GM23338 (cell line): ENCODE data around the gene FRAS1. TPM values are rescaled to one million over a fixed set of nuclear protein-coding genes. Genes with fewer than 3 reads are reported as not detected.
A peak's percentile ranks its signal among the peaks of the same experiment; 100 is the strongest.

Source experiments
- ATAC-seq: fragments of 200-7000 bp; cut with Tn5 transposase; 3 replicates; pipeline ENCODE4 v1.9.1; 2020
- DNase-seq: peaks from one replicate; pipeline ENCODE4 v3.0.0-alpha.2; 2015; ENCODE audit warnings: low spot score
- H2AFZ ChIP-seq: fragments of 200-600 bp; sonication (generic); 2 replicates; pipeline ENCODE4 v1.8.0; 2016; ENCODE audit warnings: antibody characterized with exemption, mild to moderate bottlenecking, moderate library complexity
- H3F3A ChIP-seq: fragments of 200-600 bp; sonication (generic); replicated peaks from 2 replicates; pipeline ENCODE4 v1.8.0; 2017; ENCODE audit warnings: antibody characterized with exemption, mixed run types, low read depth
- H3K27ac ChIP-seq: fragments of 200-600 bp; sonication (generic); 2 replicates; pipeline ENCODE4 v1.6.1; 2016; ENCODE audit warnings: low read depth
- H3K27me3 ChIP-seq: fragments of 200-600 bp; sonication (generic); 2 replicates; pipeline ENCODE4 v1.8.0; 2016; ENCODE audit warnings: mild to moderate bottlenecking, mixed run types, moderate library complexity; ENCODE audit not compliant: insufficient read depth
- H3K36me3 ChIP-seq: fragments of 200-600 bp; sonication (generic); 2 replicates; pipeline ENCODE4 v1.8.0; 2016; ENCODE audit warnings: mild to moderate bottlenecking; ENCODE audit not compliant: insufficient read depth
- H3K4me1 ChIP-seq: fragments of 200-600 bp; sonication (generic); 2 replicates; pipeline ENCODE4 v1.8.0; 2016; ENCODE audit warnings: mild to moderate bottlenecking, moderate library complexity; ENCODE audit not compliant: insufficient read depth
- H3K4me2 ChIP-seq: fragments of 200-600 bp; sonication (generic); 2 replicates; pipeline ENCODE4 v1.7.1; 2017; ENCODE audit warnings: mixed run types
- H3K4me3 ChIP-seq: fragments of 200-600 bp; sonication (generic); 2 replicates; pipeline ENCODE4 v1.6.1; 2016; ENCODE audit warnings: mixed run types
- H3K79me2 ChIP-seq: fragments of 200-600 bp; sonication (generic); replicated peaks from 2 replicates; pipeline ENCODE4 v1.8.0; 2017; ENCODE audit warnings: mild to moderate bottlenecking; ENCODE audit not compliant: insufficient read depth
- H3K9me2 ChIP-seq: fragments of 200-600 bp; sonication (generic); 2 replicates; pipeline ENCODE4 v1.8.0; 2017; ENCODE audit not compliant: insufficient read depth
- H4K20me1 ChIP-seq: fragments of 200-600 bp; sonication (generic); replicated peaks from 2 replicates; pipeline ENCODE4 v1.8.0; 2017; ENCODE audit warnings: mild to moderate bottlenecking; ENCODE audit not compliant: insufficient read depth
- H3K27ac Mint-ChIP-seq: 2 replicates; pipeline ENCODE4 v1.8.0; 2020; ENCODE audit warnings: inconsistent platforms, mild to moderate bottlenecking, moderate library complexity, mixed read lengths
- H3K27me3 Mint-ChIP-seq: 3 replicates; pipeline ENCODE4 v1.8.0; 2022; ENCODE audit warnings: low read depth, mild to moderate bottlenecking, moderate library complexity, mixed read lengths, inconsistent platforms; ENCODE audit not compliant: insufficient read depth, poor library complexity
- H3K36me3 Mint-ChIP-seq: 3 replicates; pipeline ENCODE4 v1.8.0; 2021; ENCODE audit warnings: low read depth, mild to moderate bottlenecking, inconsistent platforms, moderate library complexity, mixed read lengths
- H3K4me1 Mint-ChIP-seq: 3 replicates; pipeline ENCODE4 v1.8.0; 2020; ENCODE audit warnings: mild to moderate bottlenecking, inconsistent platforms, mixed read lengths
- H3K4me3 Mint-ChIP-seq: 3 replicates; pipeline ENCODE4 v1.8.0; 2021; ENCODE audit warnings: moderate library complexity, mild to moderate bottlenecking, inconsistent platforms, mixed read lengths
- H3K9me3 Mint-ChIP-seq: 3 replicates; pipeline ENCODE4 v1.8.0; 2020; ENCODE audit warnings: moderate library complexity, mild to moderate bottlenecking, inconsistent platforms, mixed read lengths
- CREB1 ChIP-seq: fragments of 250-450 bp; sonication (Bioruptor Pico); IDR thresholded peaks from 2 replicates; pipeline ENCODE4 v1.5.0; 2020; ENCODE audit warnings: low read depth, mild to moderate bottlenecking, moderate library complexity
- EZH2 ChIP-seq: fragments of 200-600 bp; sonication (generic); IDR thresholded peaks from one replicate; pipeline ENCODE4 v1.8.0; 2017; ENCODE audit warnings: antibody characterized with exemption, mild to moderate bottlenecking, low read depth; ENCODE audit not compliant: unreplicated experiment
- EZH2phosphoT487 ChIP-seq: fragments of 200-600 bp; sonication (generic); IDR thresholded peaks from one replicate; pipeline ENCODE4 v1.8.1; 2018; ENCODE audit warnings: antibody characterized with exemption; ENCODE audit not compliant: unreplicated experiment
- JUNB ChIP-seq: IDR thresholded peaks from one replicate; pipeline ENCODE4 v1.6.1; 2016; ENCODE audit warnings: antibody characterized with exemption; ENCODE audit not compliant: unreplicated experiment
- NANOG ChIP-seq: IDR thresholded peaks from 2 replicates; pipeline ENCODE4 v1.6.1; 2016; ENCODE audit warnings: antibody characterized with exemption, borderline replicate concordance
- POLR2AphosphoS5 ChIP-seq: IDR thresholded peaks from 2 replicates; pipeline ENCODE4 v1.6.1; 2016; ENCODE audit warnings: antibody characterized with exemption, low read depth
- STAT1 ChIP-seq: IDR thresholded peaks from one replicate; pipeline ENCODE4 v1.6.1; 2016; ENCODE audit warnings: antibody characterized with exemption; ENCODE audit not compliant: unreplicated experiment
- ZNF114 ChIP-seq: fragments of 250-450 bp; sonication (Bioruptor Pico); IDR thresholded peaks from 2 replicates; pipeline ENCODE4 v1.5.0; 2020; ENCODE audit warnings: mild to moderate bottlenecking, moderate library complexity
- ZNF331 ChIP-seq: fragments of 250-450 bp; sonication (Bioruptor Pico); IDR thresholded peaks from 2 replicates; pipeline ENCODE4 v1.5.0; 2020; ENCODE audit warnings: low read depth, mild to moderate bottlenecking, moderate library complexity
- polyA plus RNA-seq: library from polyadenylated mRNA; unstranded; fragments of >200 nt; fragmentation: Nextera tagmentation; extraction: Ambion mirVana; gene quantifications from 2 replicates; pipeline ENCODE4 v1.2.1, GENCODE V29; 2016
- total RNA-seq: library from RNA; depleted of rRNA; stranded (reverse); fragments of >200 nt; shearing (Covaris generic); gene quantifications from 2 replicates; pipeline ENCODE4 v1.2.3, GENCODE V29; 2014
- TF ChIP-seq, protein P1 (sequence below): fragments of 250-450 bp; sonication (Bioruptor Pico); IDR thresholded peaks from 2 replicates; pipeline ENCODE4 v1.5.0; 2020; ENCODE audit warnings: mild to moderate bottlenecking, moderate library complexity
- TF ChIP-seq, protein P2 (sequence below): IDR thresholded peaks from one replicate; pipeline ENCODE4 v1.6.1; 2018; ENCODE audit warnings: antibody characterized with exemption; ENCODE audit not compliant: unreplicated experiment
- TF ChIP-seq, protein P3 (sequence below): IDR thresholded peaks from 2 replicates; pipeline ENCODE4 v1.6.1; 2016; ENCODE audit warnings: antibody characterized with exemption
- TF ChIP-seq, protein P4 (sequence below), 2 experiments: fragments of 200-600 bp in 1 of 2; sonication (generic) in 1 of 2; conservative IDR thresholded peaks; 2 replicates each; pipeline versions ENCODE4 v1.5.1 to v1.6.1; 2016 to 2017; ENCODE audit warnings: antibody characterized with exemption in 2 of 2, low read depth in 2 of 2, mild to moderate bottlenecking in 2 of 2, moderate library complexity in 1 of 2

The FRAS1 gene
- total and polyA plus RNA-seq, 2 experiments from 2014 or later: 12.4 to 108 TPM

DNA sequence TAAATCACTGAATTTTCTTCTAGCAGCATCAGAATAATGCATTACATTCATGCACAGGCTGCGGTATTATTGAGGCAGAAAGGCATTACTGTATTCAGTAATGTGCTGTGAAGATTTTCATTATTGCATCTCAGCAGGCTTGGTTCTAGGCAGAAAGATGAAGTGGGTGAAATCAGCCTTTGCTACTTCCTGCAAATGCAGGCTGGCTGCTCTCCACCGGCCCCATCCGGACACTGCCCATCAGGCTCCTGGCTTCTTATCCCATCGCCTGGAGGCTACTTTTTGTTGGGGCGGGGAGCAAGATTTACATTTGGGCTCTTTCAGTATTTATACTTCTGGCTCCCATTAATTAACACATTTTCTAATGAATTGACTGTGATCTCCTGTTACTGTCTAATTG lies 117.8 kb downstream of the FRAS1 start:
- Mint-ChIP-seq H3K4me1 (peaks cover 68% of the 10 kb centered on the region), H3K27ac (no peak overlapping the region), H3K9me3 (no peaks in the 10 kb centered on the region), H3K36me3 (peaks cover 20% of the 10 kb centered on the region), H3K4me3 (no peak overlapping the region), H3K27me3 (peaks cover 4% of the 10 kb centered on the region)
- Histone ChIP-seq H3K4me3 (no peak overlapping the region), H3K27me3 (no peaks in the 10 kb centered on the region), H3K4me1 (peaks cover 66% of the 10 kb centered on the region), H3K79me2 (peaks cover 82% of the 10 kb centered on the region), H4K20me1 (peaks cover 12% of the 10 kb centered on the region; the same call in 1 of the 2 replicates), H3F3A (no peaks in the 10 kb centered on the region), H3K4me2 (peak overlapping the region; percentile 56), H2AFZ (no peak overlapping the region), H3K36me3 (no peaks in the 10 kb centered on the region), H3K9me2 (peaks cover 5% of the 10 kb centered on the region), H3K27ac (peak overlapping the region; percentile 23; the same call in 1 of the 2 replicates)
- TF ChIP-seq, protein P1, sequence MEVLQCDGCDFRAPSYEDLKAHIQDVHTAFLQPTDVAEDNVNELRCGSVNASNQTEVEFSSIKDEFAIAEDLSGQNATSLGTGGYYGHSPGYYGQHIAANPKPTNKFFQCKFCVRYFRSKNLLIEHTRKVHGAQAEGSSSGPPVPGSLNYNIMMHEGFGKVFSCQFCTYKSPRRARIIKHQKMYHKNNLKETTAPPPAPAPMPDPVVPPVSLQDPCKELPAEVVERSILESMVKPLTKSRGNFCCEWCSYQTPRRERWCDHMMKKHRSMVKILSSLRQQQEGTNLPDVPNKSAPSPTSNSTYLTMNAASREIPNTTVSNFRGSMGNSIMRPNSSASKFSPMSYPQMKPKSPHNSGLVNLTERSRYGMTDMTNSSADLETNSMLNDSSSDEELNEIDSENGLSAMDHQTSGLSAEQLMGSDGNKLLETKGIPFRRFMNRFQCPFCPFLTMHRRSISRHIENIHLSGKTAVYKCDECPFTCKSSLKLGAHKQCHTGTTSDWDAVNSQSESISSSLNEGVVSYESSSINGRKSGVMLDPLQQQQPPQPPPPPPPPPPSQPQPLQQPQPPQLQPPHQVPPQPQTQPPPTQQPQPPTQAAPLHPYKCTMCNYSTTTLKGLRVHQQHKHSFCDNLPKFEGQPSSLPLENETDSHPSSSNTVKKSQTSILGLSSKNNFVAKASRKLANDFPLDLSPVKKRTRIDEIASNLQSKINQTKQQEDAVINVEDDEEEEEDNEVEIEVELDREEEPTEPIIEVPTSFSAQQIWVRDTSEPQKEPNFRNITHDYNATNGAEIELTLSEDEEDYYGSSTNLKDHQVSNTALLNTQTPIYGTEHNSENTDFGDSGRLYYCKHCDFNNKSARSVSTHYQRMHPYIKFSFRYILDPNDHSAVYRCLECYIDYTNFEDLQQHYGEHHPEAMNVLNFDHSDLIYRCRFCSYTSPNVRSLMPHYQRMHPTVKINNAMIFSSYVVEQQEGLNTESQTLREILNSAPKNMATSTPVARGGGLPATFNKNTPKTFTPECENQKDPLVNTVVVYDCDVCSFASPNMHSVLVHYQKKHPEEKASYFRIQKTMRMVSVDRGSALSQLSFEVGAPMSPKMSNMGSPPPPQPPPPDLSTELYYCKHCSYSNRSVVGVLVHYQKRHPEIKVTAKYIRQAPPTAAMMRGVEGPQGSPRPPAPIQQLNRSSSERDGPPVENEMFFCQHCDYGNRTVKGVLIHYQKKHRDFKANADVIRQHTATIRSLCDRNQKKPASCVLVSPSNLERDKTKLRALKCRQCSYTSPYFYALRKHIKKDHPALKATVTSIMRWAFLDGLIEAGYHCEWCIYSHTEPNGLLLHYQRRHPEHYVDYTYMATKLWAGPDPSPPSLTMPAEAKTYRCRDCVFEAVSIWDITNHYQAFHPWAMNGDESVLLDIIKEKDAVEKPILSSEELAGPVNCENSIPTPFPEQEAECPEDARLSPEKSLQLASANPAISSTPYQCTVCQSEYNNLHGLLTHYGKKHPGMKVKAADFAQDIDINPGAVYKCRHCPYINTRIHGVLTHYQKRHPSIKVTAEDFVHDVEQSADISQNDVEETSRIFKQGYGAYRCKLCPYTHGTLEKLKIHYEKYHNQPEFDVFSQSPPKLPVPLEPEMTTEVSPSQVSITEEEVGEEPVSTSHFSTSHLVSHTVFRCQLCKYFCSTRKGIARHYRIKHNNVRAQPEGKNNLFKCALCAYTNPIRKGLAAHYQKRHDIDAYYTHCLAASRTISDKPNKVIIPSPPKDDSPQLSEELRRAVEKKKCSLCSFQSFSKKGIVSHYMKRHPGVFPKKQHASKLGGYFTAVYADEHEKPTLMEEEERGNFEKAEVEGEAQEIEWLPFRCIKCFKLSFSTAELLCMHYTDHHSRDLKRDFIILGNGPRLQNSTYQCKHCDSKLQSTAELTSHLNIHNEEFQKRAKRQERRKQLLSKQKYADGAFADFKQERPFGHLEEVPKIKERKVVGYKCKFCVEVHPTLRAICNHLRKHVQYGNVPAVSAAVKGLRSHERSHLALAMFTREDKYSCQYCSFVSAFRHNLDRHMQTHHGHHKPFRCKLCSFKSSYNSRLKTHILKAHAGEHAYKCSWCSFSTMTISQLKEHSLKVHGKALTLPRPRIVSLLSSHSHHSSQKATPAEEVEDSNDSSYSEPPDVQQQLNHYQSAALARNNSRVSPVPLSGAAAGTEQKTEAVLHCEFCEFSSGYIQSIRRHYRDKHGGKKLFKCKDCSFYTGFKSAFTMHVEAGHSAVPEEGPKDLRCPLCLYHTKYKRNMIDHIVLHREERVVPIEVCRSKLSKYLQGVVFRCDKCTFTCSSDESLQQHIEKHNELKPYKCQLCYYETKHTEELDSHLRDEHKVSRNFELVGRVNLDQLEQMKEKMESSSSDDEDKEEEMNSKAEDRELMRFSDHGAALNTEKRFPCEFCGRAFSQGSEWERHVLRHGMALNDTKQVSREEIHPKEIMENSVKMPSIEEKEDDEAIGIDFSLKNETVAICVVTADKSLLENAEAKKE (CRISPR knock-in tag): no peak
- no peak for TF ChIP-seq CREB1 (CRISPR knock-in tag)
- TF ChIP-seq, protein P2, sequence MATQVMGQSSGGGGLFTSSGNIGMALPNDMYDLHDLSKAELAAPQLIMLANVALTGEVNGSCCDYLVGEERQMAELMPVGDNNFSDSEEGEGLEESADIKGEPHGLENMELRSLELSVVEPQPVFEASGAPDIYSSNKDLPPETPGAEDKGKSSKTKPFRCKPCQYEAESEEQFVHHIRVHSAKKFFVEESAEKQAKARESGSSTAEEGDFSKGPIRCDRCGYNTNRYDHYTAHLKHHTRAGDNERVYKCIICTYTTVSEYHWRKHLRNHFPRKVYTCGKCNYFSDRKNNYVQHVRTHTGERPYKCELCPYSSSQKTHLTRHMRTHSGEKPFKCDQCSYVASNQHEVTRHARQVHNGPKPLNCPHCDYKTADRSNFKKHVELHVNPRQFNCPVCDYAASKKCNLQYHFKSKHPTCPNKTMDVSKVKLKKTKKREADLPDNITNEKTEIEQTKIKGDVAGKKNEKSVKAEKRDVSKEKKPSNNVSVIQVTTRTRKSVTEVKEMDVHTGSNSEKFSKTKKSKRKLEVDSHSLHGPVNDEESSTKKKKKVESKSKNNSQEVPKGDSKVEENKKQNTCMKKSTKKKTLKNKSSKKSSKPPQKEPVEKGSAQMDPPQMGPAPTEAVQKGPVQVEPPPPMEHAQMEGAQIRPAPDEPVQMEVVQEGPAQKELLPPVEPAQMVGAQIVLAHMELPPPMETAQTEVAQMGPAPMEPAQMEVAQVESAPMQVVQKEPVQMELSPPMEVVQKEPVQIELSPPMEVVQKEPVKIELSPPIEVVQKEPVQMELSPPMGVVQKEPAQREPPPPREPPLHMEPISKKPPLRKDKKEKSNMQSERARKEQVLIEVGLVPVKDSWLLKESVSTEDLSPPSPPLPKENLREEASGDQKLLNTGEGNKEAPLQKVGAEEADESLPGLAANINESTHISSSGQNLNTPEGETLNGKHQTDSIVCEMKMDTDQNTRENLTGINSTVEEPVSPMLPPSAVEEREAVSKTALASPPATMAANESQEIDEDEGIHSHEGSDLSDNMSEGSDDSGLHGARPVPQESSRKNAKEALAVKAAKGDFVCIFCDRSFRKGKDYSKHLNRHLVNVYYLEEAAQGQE: no peak
- TF ChIP-seq JUNB: no peak
- TF ChIP-seq EZH2phosphoT487: no peak
- no peak for TF ChIP-seq ZNF114 (CRISPR knock-in tag)
- TF ChIP-seq NANOG: no peak
- TF ChIP-seq ZNF331 (CRISPR knock-in tag): no peak
- TF ChIP-seq, protein P3, sequence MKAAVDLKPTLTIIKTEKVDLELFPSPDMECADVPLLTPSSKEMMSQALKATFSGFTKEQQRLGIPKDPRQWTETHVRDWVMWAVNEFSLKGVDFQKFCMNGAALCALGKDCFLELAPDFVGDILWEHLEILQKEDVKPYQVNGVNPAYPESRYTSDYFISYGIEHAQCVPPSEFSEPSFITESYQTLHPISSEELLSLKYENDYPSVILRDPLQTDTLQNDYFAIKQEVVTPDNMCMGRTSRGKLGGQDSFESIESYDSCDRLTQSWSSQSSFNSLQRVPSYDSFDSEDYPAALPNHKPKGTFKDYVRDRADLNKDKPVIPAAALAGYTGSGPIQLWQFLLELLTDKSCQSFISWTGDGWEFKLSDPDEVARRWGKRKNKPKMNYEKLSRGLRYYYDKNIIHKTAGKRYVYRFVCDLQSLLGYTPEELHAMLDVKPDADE: no peak
- TF ChIP-seq STAT1: no peak
- TF ChIP-seq POLR2AphosphoS5: no peak
- no peak for TF ChIP-seq EZH2
- TF ChIP-seq, protein P4, sequence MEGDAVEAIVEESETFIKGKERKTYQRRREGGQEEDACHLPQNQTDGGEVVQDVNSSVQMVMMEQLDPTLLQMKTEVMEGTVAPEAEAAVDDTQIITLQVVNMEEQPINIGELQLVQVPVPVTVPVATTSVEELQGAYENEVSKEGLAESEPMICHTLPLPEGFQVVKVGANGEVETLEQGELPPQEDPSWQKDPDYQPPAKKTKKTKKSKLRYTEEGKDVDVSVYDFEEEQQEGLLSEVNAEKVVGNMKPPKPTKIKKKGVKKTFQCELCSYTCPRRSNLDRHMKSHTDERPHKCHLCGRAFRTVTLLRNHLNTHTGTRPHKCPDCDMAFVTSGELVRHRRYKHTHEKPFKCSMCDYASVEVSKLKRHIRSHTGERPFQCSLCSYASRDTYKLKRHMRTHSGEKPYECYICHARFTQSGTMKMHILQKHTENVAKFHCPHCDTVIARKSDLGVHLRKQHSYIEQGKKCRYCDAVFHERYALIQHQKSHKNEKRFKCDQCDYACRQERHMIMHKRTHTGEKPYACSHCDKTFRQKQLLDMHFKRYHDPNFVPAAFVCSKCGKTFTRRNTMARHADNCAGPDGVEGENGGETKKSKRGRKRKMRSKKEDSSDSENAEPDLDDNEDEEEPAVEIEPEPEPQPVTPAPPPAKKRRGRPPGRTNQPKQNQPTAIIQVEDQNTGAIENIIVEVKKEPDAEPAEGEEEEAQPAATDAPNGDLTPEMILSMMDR (conservative IDR thresholded peaks at IDR 0.05; ENCODE audit: low read depth in 2 of 2): no peak
- ATAC-seq (peak; percentile 21; the same call in 1 of the 3 replicates), DNase-seq (peak; percentile 41)
